GM23248 (cell line): ENCODE measurements around the gene RHOJ. TPM values are rescaled to one million over a fixed set of nuclear protein-coding genes. Genes with fewer than 3 reads are reported as not detected.

Experiments used
- DNase-seq: peaks from one replicate; pipeline ENCODE4 v3.0.0-alpha.2; 2015
- H2AFZ ChIP-seq: fragments of 200-600 bp; sonication (generic); 2 replicates; pipeline ENCODE4 v1.6.1; 2016; ENCODE audit warnings: antibody characterized with exemption
- H3F3A ChIP-seq: fragments of 200-600 bp; sonication (generic); 2 replicates; pipeline ENCODE4 v1.6.1; 2016; ENCODE audit warnings: mild to moderate bottlenecking, antibody characterized with exemption, mixed run types; ENCODE audit not compliant: insufficient read depth
- H3K27ac ChIP-seq: fragments of 200-600 bp; sonication (generic); 2 replicates; pipeline ENCODE4 v1.5.1; 2016; ENCODE audit warnings: mild to moderate bottlenecking
- H3K27me3 ChIP-seq: fragments of 200-600 bp; sonication (generic); replicated peaks from 2 replicates; pipeline ENCODE4 v1.6.1; 2016; ENCODE audit warnings: mild to moderate bottlenecking; ENCODE audit not compliant: insufficient read depth
- H3K36me3 ChIP-seq: fragments of 200-600 bp; sonication (generic); 2 replicates; pipeline ENCODE4 v1.6.1; 2016; ENCODE audit warnings: low read depth, mild to moderate bottlenecking
- H3K4me1 ChIP-seq: fragments of 200-600 bp; sonication (generic); 2 replicates; pipeline ENCODE4 v1.6.1; 2016; ENCODE audit warnings: mild to moderate bottlenecking; ENCODE audit not compliant: insufficient read depth
- H3K4me2 ChIP-seq: fragments of 200-600 bp; sonication (generic); one replicate; pipeline ENCODE4 v1.6.1; 2016; ENCODE audit warnings: mild to moderate bottlenecking; ENCODE audit not compliant: unreplicated experiment
- H3K4me3 ChIP-seq: fragments of 200-600 bp; sonication (generic); 2 replicates; pipeline ENCODE4 v1.5.1; 2016; ENCODE audit warnings: mild to moderate bottlenecking
- H3K79me2 ChIP-seq: fragments of 200-600 bp; sonication (generic); 2 replicates; pipeline ENCODE4 v1.6.1; 2016; ENCODE audit warnings: mild to moderate bottlenecking; ENCODE audit not compliant: insufficient read depth
- H3K9ac ChIP-seq: fragments of 200-600 bp; sonication (generic); 2 replicates; pipeline ENCODE4 v1.6.1; 2016; ENCODE audit warnings: mild to moderate bottlenecking
- H3K9me2 ChIP-seq: fragments of 200-600 bp; sonication (generic); 2 replicates; pipeline ENCODE4 v1.6.1; 2016; ENCODE audit warnings: mixed run types, mild to moderate bottlenecking, moderate library complexity; ENCODE audit not compliant: insufficient read depth
- H3K9me3 ChIP-seq: fragments of 200-600 bp; sonication (generic); one replicate; pipeline ENCODE4 v1.6.1; 2017; ENCODE audit warnings: low read depth
- H4K20me1 ChIP-seq: fragments of 200-600 bp; sonication (generic); 2 replicates; pipeline ENCODE4 v1.6.0; 2016; ENCODE audit not compliant: insufficient read depth
- EZH2 ChIP-seq: fragments of 200-600 bp; sonication (generic); IDR thresholded peaks from 2 replicates; pipeline ENCODE4 v1.6.1; 2018; ENCODE audit warnings: antibody characterized with exemption, mild to moderate bottlenecking; ENCODE audit not compliant: insufficient read depth, poor library complexity, severe bottlenecking
- EZH2phosphoT487 ChIP-seq: fragments of 200-600 bp; sonication (generic); IDR thresholded peaks from 2 replicates; pipeline ENCODE4 v1.6.1; 2018; ENCODE audit warnings: antibody characterized with exemption, moderate library complexity, mild to moderate bottlenecking, low read depth; ENCODE audit not compliant: insufficient read depth
- WGBS, 2 experiments: methylation state at CpG; one replicate each; pipeline ENCODE4 v1.1.6; 2015 to 2017; ENCODE audit warnings: low lambda C conversion rate in 2 of 2, low coverage in 1 of 2; ENCODE audit errors: missing lambda C conversion rate in 2 of 2; 5-methylcytosine and 5-hydroxymethylcytosine counted together
- in situ Hi-C: fragments of 300-500 bp; cut with MboI; formaldehyde crosslinking; loops from 2 replicates; pipeline ENCODE4 v1.15.0; 2020
- polyA plus RNA-seq: library from polyadenylated mRNA; unstranded; fragments of >200 nt; fragmentation: Nextera tagmentation; extraction: Ambion mirVana; gene quantifications from 2 replicates; pipeline ENCODE4 v1.2.1, GENCODE V29; 2016
- total RNA-seq: library from RNA; depleted of rRNA; stranded (reverse); fragments of >200 nt; shearing (Covaris generic); gene quantifications from 2 replicates; pipeline ENCODE4 v1.2.3, GENCODE V29; 2014

RHOJ gene
- total and polyA plus RNA-seq, 2 experiments from 2014 or later = 1.2 to 2.2 TPM

DNA sequence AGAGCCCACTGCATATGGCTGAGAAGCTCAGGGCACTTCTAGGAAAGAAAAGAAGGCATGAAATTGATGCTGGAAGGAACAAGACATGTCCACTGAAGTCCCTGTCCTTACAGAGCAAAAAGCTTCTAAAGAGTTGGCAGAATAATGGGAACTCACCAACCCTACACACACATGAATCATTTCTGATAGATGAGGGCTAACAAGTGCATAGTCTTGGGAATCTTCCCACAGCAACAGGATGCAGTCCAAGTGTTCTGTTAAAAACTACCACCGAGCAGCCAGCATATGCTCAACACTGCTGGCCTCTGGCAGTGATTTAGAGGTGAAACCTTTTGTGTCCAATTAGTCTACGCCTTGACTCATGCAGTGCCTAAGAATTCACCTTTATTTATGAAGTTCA lies 44.8 kb downstream of the RHOJ start:
- Histone ChIP-seq H3K79me2 (no peaks in the 10 kb centered on the region), H3K9ac (no peak overlapping the region), H3K4me1 (peaks cover 13% of the 10 kb centered on the region; the same call in 1 of the 2 replicates), H3K9me2 (no peaks in the 10 kb centered on the region), H3K27ac (peak overlapping the region; percentile 30; the same call in 1 of the 2 replicates), H3K9me3 (no peaks in the 10 kb centered on the region), H2AFZ (no peak overlapping the region), H3F3A (no peaks in the 10 kb centered on the region), H3K27me3 (no peaks in the 10 kb centered on the region), H3K4me3 (no peak overlapping the region), H3K36me3 (no peaks in the 10 kb centered on the region), H4K20me1 (no peaks in the 10 kb centered on the region), H3K4me2 (no peak overlapping the region)
- in situ Hi-C loops = no loop called here
- peak; percentile 26 for DNase-seq
- no peak for TF ChIP-seq EZH2
- TF ChIP-seq EZH2phosphoT487 = no peak
- 0 to 5% methylated on average over 2 of the region's 2 CpGs for WGBS, 2 experiments

- Histone ChIP-seq H3K27ac (no peak overlapping the region), H3K27me3 (no peaks in the 10 kb centered on the region), H3K36me3 (no peaks in the 10 kb centered on the region), H3F3A (no peaks in the 10 kb centered on the region), H4K20me1 (no peaks in the 10 kb centered on the region), H2AFZ (no peak overlapping the region), H3K9me3 (no peaks in the 10 kb centered on the region), H3K4me1 (no peaks in the 10 kb centered on the region), H3K4me3 (no peak overlapping the region), H3K9ac (no peak overlapping the region), H3K9me2 (no peaks in the 10 kb centered on the region), H3K79me2 (no peaks in the 10 kb centered on the region), H3K4me2 (no peak overlapping the region)
- WGBS, 2 experiments = 56 to 61% methylated on average over 3 to 4 of the region's 4 CpGs
- TF ChIP-seq EZH2 = no peak
- no peak for TF ChIP-seq EZH2phosphoT487
- no peak for DNase-seq
- in situ Hi-C loops = no loop called here
These were observed 53.1 kb downstream of the RHOJ start for GRCh38 chr14:63257299-63257698.

DNA sequence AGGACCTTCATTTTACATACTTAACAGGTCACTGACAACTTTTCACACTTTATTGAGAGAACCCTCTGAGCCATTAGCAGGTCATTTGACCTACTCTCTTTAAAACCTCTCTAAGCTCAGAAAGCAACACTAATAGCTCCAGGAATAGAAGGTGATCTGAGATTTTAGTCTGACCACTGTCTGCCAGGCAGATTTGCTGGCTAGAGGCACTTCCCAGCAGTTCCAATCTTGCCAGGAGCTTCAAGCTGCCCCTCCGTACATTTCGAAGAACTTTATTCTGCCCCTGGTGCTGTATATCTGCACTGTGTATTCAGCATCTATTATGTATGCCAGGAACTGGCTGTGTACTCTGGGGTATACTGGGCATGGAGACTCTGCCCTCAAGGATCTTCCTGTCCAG lies 58.2 kb downstream of the RHOJ start:
- TF ChIP-seq EZH2phosphoT487 (no peak), EZH2 (no peak)
- H3K27me3 ChIP-seq = no peaks in the 10 kb centered on the region
- no peak overlapping the region for H3K9ac ChIP-seq
- no peaks in the 10 kb centered on the region for H3K9me3 ChIP-seq
- H3K79me2 ChIP-seq = no peaks in the 10 kb centered on the region
- 54 to 57% methylated on average over 2 of the region's 2 CpGs for WGBS, 2 experiments
- no peak overlapping the region for H3K27ac ChIP-seq
- H3K4me1 ChIP-seq = no peaks in the 10 kb centered on the region
- H4K20me1 ChIP-seq = no peaks in the 10 kb centered on the region
- no peaks in the 10 kb centered on the region for H3F3A ChIP-seq
- H3K4me2 ChIP-seq = no peak overlapping the region
- H3K9me2 ChIP-seq = no peaks in the 10 kb centered on the region
- no peaks in the 10 kb centered on the region for H3K36me3 ChIP-seq
- no peak for DNase-seq
- no peak overlapping the region for H2AFZ ChIP-seq
- no peak overlapping the region for H3K4me3 ChIP-seq
- in situ Hi-C loops = no loop called here

- H3K9ac ChIP-seq = no peak overlapping the region
- H3K9me2 ChIP-seq = no peaks in the 10 kb centered on the region
- no peaks in the 10 kb centered on the region for H3K79me2 ChIP-seq
- H3K4me2 ChIP-seq = no peak overlapping the region
- H3K36me3 ChIP-seq = no peaks in the 10 kb centered on the region
- no peak overlapping the region for H3K27ac ChIP-seq
- H3K4me3 ChIP-seq = no peak overlapping the region
- H3K9me3 ChIP-seq = no peaks in the 10 kb centered on the region
- H2AFZ ChIP-seq = no peak overlapping the region
- no peak for DNase-seq
- in situ Hi-C loops = no loop called here
- no peaks in the 10 kb centered on the region for H3F3A ChIP-seq
- no peaks in the 10 kb centered on the region for H3K27me3 ChIP-seq
- no peaks in the 10 kb centered on the region for H3K4me1 ChIP-seq
- no peak for TF ChIP-seq EZH2phosphoT487
- TF ChIP-seq EZH2 = no peak
- WGBS, 2 experiments = 27 to 32% methylated on average over 1 of the region's 1 CpG
- H4K20me1 ChIP-seq = no peaks in the 10 kb centered on the region
These were observed 61.9 kb downstream of the RHOJ start for GRCh38 chr14:63266106-63266505.

DNA sequence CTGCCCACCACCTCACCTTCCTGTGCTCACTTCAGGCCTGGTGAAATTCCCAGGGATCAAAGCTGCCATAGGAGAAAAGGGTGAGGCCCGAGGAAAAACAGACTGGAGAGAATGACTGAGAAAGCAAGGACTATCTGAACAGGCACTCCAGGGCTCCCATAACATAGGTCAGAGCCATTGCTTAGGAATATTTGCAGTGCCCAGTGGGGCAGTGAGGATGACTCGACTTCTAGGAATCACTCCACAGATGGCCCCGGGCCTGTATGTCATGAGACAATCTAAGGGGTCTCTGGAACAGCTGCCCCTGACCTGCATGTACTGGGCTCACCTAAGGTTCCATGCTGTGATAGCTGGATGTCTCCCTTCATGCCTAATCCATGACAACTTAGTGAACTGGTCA lies 62.9 kb downstream of the RHOJ start:
- no peak for TF ChIP-seq EZH2phosphoT487
- no peak for TF ChIP-seq EZH2
- 18 to 20% methylated on average over 3 of the region's 3 CpGs for WGBS, 2 experiments
- Histone ChIP-seq H4K20me1 (no peaks in the 10 kb centered on the region), H3F3A (no peaks in the 10 kb centered on the region), H3K79me2 (no peaks in the 10 kb centered on the region), H3K27me3 (no peaks in the 10 kb centered on the region), H3K36me3 (no peaks in the 10 kb centered on the region), H3K27ac (no peak overlapping the region), H2AFZ (no peak overlapping the region), H3K9me2 (no peaks in the 10 kb centered on the region), H3K9me3 (no peaks in the 10 kb centered on the region), H3K4me3 (no peak overlapping the region), H3K9ac (no peak overlapping the region), H3K4me1 (no peaks in the 10 kb centered on the region), H3K4me2 (no peak overlapping the region)
- in situ Hi-C loops = no loop called here
- DNase-seq = no peak
